T1000 (cell line): Measurements from ENCODE around the gene BEND7.
"Not testable (repeated sequence)": the region's sequence is repeated elsewhere in the genome, so short reads cannot be mapped to it uniquely, and the experiment has no call there.

Source experiments
- DNase-seq: peaks from one replicate; lab custom pipeline; 2025; ENCODE audit warnings: mixed read lengths; lab: John Stamatoyannopoulos, UW

BEND7 gene

GRCh38 chr10:13528875-13529713 is at the start of gene BEND7:
TSS of gene BEND7 (minus strand) at chr10:13529014. CDS start at chr10:13528533, 481 bp downstream.
- DNase-seq, result no peak

- no peak for DNase-seq
Measured at GRCh38 chr10:13573960-13574359, 45.1 kb upstream of the BEND7 start.

- DNase-seq, result no peak
Measured at GRCh38 chr10:13571541-13571940, 42.7 kb upstream of the BEND7 start.

DNA sequence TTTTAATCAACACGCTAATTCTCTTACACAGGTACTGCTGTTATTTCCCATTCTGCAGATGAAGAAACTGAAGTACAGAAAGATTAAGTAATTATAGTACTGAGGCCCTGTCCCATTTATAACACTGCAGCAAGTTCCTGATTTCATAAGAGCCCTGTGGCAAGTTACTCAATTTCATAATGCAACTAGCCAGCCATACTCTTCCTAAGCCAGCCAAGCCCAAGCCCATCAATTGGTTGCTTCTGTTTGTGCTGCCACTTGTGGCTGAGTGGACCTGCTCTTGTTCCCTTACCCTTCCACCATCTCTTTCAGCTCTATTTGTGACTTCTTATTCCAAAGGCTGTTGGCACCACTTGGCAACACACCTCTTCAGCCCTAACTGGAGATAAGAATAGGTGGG is 38.2 kb upstream of the BEND7 start:
- no peak for DNase-seq

DNA sequence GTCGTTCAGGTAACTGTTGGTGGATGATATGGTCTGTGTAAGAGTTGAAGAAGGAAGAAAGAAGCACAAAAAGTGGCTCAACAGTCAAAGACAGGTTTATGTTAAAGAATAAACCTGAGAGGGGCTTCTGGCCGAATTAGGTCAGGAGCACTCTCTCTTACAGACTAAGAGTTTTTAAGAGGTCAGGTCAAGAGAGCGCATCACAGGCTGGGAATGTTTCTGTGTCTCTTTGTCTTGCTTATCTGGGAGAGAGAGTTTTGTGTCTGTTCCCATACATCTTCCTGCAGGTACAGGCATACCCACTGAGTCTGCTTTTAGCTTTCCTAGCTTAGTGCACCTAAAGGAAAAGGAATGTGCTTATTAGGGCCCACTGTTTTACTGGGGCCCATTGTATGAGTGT is 35.8 kb upstream of the BEND7 start:
- no peak for DNase-seq

DNA sequence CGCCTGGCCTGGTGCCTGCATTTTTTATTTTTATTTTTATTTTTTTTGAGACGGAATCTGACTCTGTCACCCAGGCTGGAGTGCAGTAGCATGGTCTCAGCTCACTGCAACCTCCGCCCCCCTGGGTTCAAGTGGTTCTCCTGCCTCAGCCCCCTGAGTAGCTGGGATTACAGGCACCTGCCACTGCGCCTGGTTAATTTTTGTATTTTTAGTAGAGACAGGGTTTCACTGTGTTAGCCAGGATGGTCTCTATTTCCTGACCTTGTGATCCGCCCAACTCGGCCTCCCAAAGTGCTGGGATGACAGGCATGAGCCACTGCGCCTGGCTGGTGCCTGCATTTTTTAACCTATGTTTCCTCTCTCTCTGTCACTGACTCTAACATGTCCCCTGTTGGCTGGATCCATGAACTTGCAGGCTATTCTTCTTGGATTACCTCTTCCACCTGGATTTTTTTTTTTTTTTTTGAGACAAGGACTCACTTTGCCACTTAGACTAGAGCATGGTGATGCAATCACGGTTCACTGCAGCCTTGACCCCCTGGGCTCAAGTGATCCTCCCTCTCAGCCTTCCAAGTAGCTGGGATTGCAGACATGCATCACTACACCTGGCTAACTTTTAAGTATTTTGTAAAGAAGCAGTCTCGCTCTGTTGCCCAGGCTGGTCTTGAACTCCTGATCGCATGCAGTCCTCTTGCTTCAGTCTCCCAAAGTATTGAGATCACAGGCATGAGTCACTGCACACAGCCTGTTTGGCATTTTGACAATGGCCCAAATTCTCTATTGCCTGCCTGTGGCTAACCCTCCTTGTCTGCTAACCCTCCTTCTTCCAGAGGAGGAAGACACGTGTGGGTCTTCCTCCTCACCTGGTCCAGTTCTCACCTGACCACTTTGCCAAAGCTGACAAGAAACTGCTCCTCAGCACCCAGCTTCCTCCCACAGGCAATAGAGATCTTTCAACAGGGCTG is 34.9 kb upstream of the BEND7 start:
- no peak for DNase-seq

GRCh38 chr10:13560597-13560996 is 31.8 kb upstream of the BEND7 start:
- DNase-seq, result peak; percentile 30

DNA sequence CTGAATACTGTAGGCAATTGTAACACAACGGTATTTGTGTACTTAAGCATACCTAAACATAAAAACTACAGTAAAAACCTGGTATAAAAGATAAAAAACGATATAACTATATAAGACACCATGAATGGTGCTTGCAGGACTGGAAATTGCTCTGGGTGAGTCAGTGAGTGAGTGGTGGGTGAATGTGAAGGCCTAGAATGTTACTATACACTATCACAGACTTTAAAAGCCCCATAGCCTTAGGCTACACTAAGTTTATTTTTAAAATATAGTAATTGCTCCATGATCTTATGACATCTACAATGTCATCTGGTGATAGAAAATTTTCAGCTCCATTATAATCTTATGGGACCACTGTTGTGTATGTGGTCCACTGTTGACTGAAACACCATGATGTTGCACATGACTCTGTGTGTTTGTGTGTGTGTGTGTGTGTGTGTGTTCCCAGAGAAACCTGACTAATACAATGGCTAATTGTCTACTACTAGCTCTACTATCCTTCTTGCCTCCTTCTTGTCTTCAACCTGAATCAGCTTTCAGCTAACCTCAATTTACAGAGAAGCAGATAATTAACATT is 30.4 kb upstream of the BEND7 start:
- DNase-seq, result no peak

DNA sequence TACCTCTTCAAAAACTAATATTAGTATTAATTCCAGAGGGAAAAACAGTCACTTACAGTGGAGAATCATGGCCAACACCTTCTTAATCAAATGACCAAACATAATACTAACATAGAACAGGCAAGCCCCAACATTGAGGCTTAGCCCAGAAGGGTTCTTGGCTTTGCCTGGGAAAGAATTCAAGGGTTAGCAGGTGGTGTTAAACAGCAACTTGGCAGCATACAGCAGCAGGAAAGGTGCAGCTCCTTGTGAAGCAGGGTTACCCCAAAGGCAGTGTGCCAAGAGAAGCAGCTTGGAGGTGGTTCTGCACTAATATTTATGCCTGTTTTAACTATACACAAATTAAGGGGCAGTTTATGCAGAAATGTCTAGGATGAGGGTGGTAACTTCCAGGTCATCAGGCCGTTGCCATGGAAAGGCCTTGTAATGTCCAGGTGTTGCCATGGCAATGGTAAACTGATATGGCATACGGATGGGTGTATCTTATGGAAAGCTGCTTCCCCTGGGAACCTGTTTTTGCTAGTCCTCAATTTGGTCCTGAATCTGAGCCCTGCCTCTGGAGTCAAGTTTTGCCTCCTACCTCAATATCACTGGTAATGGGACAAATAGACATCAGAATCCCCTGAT is 27.2 kb upstream of the BEND7 start:
- no peak for DNase-seq

- no peak for DNase-seq
Measured at GRCh38 chr10:13550802-13551201, 22.0 kb upstream of the BEND7 start.

- no peak for DNase-seq
Measured at GRCh38 chr10:13542533-13542932, 13.7 kb upstream of the BEND7 start.

DNA sequence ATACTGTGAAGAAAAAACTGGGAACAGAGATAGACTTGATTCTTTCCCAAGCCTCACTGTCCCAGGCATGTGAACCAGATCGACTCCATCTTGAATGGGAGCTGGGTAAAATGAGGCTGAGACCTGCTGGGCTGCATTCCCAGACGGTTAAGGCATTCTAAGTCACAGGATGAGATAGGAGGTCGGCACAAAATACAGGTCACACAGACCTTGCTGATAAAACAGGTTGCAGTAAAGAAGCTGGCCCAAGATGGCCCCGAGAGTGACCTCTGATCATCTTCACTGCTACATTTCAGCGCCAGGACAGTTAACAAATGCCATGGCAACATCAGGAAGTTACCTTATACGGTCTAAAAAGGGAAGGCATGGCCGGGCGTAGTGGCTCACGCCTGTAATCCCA is 9.2 kb upstream of the BEND7 start:
- DNase-seq, result not testable (repeated sequence)

- DNase-seq, result no peak
Measured at GRCh38 chr10:13536674-13537366, 8.0 kb upstream of the BEND7 start.

- no peak for DNase-seq
Measured at GRCh38 chr10:13535346-13535745, 6.5 kb upstream of the BEND7 start.

DNA sequence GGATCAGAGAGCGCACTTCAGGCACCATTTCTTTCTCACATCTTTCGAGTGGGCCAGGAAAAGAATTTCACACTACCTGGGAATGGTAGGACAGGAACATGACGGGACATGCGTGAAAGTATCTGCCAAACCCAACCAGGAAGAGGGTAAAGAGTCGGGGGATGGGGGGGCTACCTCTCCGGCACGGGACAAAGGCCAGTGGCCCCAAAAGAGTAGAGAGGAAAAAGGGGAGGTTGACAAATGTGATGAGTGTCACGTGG is 830 bp upstream of the BEND7 start:
- no peak for DNase-seq

- no peak for DNase-seq
Measured at GRCh38 chr10:13528123-13528874, 515 bp downstream of the BEND7 start.

GRCh38 chr10:13527864-13528122 is 1.0 kb downstream of the BEND7 start:
- DNase-seq, result no peak

GRCh38 chr10:13526948-13527863 is 1.6 kb downstream of the BEND7 start:
- no peak for DNase-seq

GRCh38 chr10:13525663-13526062 is 3.2 kb downstream of the BEND7 start:
- DNase-seq, result no peak

DNA sequence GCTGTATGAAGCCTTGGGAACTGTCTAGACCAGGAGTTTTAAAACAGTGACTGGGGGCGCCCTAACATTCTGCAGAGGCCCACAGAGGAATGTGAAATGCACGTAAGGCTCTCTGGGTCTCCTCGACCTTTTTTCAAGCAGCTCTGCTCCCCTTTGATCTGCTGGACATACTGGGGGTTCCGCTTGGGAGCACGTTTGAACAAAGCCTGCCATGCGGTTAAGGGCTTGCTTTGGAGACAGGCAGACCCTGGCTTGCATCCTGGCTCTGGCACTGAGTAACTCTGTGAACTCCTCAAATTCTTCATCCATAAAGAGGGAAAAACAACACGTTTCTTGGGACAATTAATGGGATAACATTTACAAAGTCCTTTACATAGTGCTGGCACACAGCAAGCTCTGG is 7.8 kb downstream of the BEND7 start:
- no peak for DNase-seq
